GM12801 (cell line): ENCODE measurements around the gene CAMTA1.

Experiments
- TF ChIP-seq, protein P1 (sequence below): IDR thresholded peaks from one replicate; pipeline ENCODE4 v1.5.1; 2011; ENCODE audit warnings: control low read depth; ENCODE audit not compliant: insufficient read length; ENCODE audit errors: extremely low read depth

The CAMTA1 gene

DNA sequence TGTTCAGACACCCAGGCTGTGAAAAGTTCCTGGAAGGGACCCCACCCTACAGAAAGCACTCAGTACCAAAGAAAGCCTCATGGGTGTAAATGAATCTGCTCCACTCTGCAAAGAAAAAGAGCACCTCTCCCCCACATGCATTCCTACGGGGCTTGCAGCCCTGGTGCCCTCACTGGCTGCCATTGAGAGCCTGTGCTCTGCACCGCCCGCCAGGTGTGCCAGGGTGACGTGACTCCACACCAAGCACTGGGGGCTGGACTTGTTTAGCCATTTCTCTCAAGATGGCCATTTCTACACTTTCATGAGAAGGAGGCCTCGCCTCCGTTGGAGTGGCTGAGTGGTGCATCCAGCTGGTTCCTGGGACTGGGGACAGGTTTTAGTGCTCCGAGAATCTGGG lies 605.3 kb downstream of the CAMTA1 start:
- TF ChIP-seq, protein P1, sequence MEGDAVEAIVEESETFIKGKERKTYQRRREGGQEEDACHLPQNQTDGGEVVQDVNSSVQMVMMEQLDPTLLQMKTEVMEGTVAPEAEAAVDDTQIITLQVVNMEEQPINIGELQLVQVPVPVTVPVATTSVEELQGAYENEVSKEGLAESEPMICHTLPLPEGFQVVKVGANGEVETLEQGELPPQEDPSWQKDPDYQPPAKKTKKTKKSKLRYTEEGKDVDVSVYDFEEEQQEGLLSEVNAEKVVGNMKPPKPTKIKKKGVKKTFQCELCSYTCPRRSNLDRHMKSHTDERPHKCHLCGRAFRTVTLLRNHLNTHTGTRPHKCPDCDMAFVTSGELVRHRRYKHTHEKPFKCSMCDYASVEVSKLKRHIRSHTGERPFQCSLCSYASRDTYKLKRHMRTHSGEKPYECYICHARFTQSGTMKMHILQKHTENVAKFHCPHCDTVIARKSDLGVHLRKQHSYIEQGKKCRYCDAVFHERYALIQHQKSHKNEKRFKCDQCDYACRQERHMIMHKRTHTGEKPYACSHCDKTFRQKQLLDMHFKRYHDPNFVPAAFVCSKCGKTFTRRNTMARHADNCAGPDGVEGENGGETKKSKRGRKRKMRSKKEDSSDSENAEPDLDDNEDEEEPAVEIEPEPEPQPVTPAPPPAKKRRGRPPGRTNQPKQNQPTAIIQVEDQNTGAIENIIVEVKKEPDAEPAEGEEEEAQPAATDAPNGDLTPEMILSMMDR: no peak

DNA sequence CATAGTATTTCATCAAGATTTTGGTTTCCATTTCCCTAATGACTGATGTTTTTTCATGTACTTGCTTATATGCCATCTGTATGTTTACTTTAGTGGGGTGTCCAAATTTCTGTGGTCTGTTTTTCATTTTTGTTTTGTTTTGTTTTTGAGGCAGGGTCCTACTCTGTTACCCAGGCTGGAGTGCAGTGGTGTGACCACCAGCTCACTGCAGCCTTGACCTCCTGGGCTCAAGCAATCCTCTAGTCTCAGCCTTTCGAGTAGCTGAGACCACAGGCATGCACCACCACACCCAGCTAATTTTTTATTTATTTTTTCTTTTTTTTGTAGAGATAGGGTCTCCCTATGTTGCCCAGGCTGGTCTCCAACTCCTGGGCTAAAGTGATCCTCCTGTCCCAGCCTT lies 607.9 kb downstream of the CAMTA1 start:
- TF ChIP-seq, protein P1: no peak

DNA sequence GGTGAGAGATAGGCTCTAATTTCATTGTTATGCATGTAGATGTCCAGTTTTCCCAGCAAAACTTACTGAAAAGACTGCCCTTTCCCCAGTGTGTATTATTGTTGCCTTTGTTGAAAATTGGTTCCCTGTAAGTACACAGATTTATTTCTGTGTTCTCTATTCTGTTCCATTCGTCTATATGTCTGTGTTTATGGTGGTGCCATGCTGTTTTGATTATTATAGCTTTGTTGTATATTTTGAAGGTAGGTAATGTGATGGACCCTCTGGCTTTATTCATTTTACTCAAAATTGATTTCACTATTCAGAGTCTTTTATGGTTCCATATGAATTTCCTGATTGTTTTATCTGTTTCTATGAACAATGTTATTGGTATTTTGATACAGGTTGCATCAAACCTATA lies 610.0 kb downstream of the CAMTA1 start:
- TF ChIP-seq, protein P1: no peak

DNA sequence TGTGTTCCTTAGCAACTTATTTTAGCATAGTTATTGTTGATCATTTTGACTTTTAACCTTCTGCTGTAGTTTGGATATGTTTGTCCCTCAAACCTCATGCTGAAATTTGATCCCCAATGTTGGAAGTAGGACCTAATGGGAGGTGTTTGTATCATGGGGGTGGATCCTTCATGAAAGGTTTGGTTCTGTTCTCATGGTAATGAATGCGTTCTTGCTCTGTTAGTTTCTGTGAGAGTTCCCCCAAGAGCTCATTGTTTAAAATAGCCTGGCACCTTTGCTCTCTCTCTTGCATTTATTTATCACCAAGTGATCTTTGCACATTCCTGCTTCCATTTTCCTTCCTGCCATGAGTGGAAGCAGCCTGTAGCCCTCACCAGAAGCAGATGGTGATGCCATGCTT lies 613.7 kb downstream of the CAMTA1 start:
- TF ChIP-seq, protein P1: no peak

DNA sequence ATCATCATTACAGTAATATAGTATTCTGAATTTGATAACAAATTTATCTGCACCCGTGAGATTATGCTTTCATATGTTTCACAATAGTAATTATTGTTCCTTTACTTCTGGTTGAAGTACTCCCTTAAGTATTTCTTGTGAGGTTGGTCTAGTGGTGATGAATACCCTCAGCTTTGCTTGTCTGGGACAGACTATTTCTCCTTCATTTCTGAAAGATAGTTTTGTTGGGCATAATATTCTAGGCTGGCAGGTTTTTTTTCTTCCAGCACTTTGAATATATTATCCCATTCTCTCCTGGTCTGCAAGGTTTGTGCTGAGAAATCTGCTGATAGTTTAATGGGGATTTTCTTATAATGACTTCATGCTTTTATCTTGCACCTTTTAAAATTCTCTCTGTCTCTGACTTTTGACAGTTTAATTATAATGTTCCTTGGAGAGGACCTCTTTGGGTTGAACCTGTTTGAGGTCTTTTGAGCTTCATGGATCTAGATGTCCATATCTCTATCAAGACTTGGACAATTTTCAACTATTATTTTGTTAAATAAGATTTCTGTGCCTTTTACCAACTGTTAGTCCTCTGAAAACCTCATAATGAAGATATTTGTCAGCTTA lies 614.4 kb downstream of the CAMTA1 start:
- TF ChIP-seq, protein P1: no peak

DNA sequence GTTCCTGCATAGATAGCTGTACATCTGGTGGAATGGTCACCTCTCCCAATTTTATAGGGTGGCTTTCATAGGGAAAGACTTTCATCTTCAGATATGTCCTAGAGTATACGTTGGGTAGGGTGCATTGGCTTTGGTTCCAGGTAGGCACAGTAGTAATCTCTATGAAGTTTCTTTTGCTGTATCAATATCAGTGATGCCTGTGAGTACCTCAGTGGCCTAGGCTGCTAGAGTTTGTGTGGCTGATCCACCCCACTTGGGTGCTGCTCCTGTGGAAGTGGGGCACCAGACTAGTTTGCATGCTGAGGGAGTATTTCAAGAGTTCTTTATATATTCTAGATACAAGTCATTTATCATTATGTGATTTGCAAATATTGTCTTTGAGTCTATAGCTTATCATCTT lies 615.3 kb downstream of the CAMTA1 start:
- TF ChIP-seq, protein P1: no peak

DNA sequence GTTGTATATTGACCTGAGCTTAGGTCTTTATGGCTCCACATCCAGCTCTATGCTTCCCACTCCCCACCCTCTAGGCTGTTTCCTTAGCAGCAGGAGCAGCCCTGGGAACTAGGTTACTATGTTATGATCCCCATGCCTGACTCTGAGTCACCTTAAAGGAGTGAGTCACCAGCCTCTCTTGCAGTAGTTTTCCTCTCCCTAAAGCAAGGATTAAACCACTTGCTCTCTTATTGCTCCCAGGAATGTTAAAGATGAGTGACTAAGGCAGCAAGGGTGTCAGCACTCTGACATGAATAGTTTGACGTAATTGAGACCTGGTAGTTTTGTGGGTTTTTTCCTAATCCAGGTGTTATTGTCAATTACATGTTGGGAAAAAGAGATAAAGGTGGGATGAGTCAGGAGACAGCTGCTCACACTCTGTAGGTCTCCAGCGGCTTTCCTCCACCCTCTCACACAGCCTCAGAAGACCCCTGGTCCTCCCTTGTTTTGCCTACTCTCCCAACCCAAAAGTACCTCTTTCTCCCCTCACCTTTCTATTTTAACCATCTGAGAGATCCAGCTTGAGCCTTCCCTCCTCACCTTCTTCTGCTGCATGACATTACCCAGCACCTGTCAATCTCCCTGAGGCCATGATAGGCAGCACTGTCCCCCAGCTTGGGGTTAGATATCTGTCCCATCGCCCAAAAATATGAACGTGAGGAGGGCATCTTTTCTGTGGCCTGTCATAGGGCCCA lies 616.7 kb downstream of the CAMTA1 start:
- TF ChIP-seq, protein P1: no peak
